K562 (cell line): Measurements from ENCODE around the gene OPA3. TPM values are rescaled to one million over a fixed set of nuclear protein-coding genes. Genes with fewer than 3 reads are reported as not detected.

Experiments used
- ADNP ChIP-seq: fragments of 200-800 bp; sonication (Bioruptor generic); IDR thresholded peaks from 2 replicates; pipeline ENCODE4 v1.6.1; 2016; ENCODE audit warnings: missing genetic modification characterization, missing compliant biosample characterization
- CBFA2T2 ChIP-seq: fragments of 450-650 bp; conservative IDR thresholded peaks from 2 replicates; pipeline ENCODE4 v1.6.1; 2017; ENCODE audit warnings: mild to moderate bottlenecking
- CEBPZ ChIP-seq: fragments of 150-350 bp; IDR thresholded peaks from 2 replicates; pipeline ENCODE4 v1.6.1; 2014; ENCODE audit warnings: low read depth, mild to moderate bottlenecking, low read length, borderline replicate concordance
- CHD2 ChIP-seq: IDR thresholded peaks from 2 replicates; pipeline ENCODE4 v1.6.1; 2011; ENCODE audit warnings: low read depth, low read length
- EP400 ChIP-seq: fragments of 450-650 bp; IDR thresholded peaks from 2 replicates; pipeline ENCODE4 v1.6.1; 2017; ENCODE audit warnings: antibody characterized with exemption, mild to moderate bottlenecking, moderate library complexity
- FOSL1 ChIP-seq: fragments of 200-800 bp; sonication (Bioruptor generic); conservative IDR thresholded peaks from 2 replicates; pipeline ENCODE4 v1.6.1; 2016; ENCODE audit warnings: missing genetic modification characterization, missing compliant biosample characterization
- FOXP4 ChIP-seq: sonication (generic); formaldehyde crosslinking; IDR thresholded peaks from 2 replicates; pipeline ENCODE4 v1.8.0; 2022; ENCODE audit warnings: mild to moderate bottlenecking, missing genetic modification reagents, borderline replicate concordance
- GATA2 ChIP-seq: sonication (generic); formaldehyde crosslinking; IDR thresholded peaks from 2 replicates; pipeline ENCODE4 v1.4.0; 2020; ENCODE audit warnings: mild to moderate bottlenecking, missing genetic modification reagents
- L3MBTL2 ChIP-seq: fragments of 450-650 bp; IDR thresholded peaks from 2 replicates; pipeline ENCODE4 v1.6.1; 2016; ENCODE audit warnings: mild to moderate bottlenecking, moderate library complexity
- MCM7 ChIP-seq, 2 experiments: fragments of 450-650 bp; IDR thresholded peaks; 2 replicates each; pipeline ENCODE4 v1.6.1; 2016 to 2018
- MYBL2 ChIP-seq, 2 experiments: fragments of 450-650 bp in 1 of 2; sonication (generic) in 1 of 2; formaldehyde crosslinking in 1 of 2; IDR thresholded peaks; 2 replicates each; pipeline versions ENCODE4 v1.6.1 to v1.8.1; 2017 to 2022; ENCODE audit warnings: borderline replicate concordance in 1 of 2, inconsistent platforms in 1 of 2, low read depth in 1 of 2, mild to moderate bottlenecking in 1 of 2, missing genetic modification reagents in 1 of 2, moderate library complexity in 1 of 2
- PTBP1 ChIP-seq: fragments of 200-400 bp; formaldehyde crosslinking; IDR thresholded peaks from 2 replicates; pipeline ENCODE4 v1.6.1; 2017; ENCODE audit warnings: low read depth, low read length
- RAD21 ChIP-seq, 2 experiments: fragments of 250-450 bp in 1 of 2; fragments of 450-650 bp in 1 of 2; sonication (Bioruptor Pico) in 1 of 2; formaldehyde crosslinking in 1 of 2; IDR thresholded peaks in 1 of 2; conservative IDR thresholded peaks in 1 of 2; 2 replicates each; pipeline versions ENCODE4 v1.4.0 to v1.8.0; 2020 to 2022; ENCODE audit warnings: mild to moderate bottlenecking in 2 of 2, moderate library complexity in 1 of 2
- SIN3B ChIP-seq: fragments of 450-650 bp; IDR thresholded peaks from 2 replicates; pipeline ENCODE4 v1.6.1; 2017; ENCODE audit warnings: low read depth, mild to moderate bottlenecking, moderate library complexity
- SMARCA5 ChIP-seq: fragments of 450-650 bp; IDR thresholded peaks from 2 replicates; pipeline ENCODE4 v1.6.1; 2016
- THRAP3 ChIP-seq: fragments of 450-650 bp; IDR thresholded peaks from 2 replicates; pipeline ENCODE4 v1.6.1; 2016; ENCODE audit warnings: mild to moderate bottlenecking, inconsistent platforms, borderline replicate concordance
- U2AF1 ChIP-seq: fragments of 200-400 bp; formaldehyde crosslinking; optimal IDR thresholded peaks from 2 replicates; pipeline ENCODE3; 2017; ENCODE audit warnings: mild to moderate bottlenecking, low read depth, low read length, moderate library complexity
- U2AF2 ChIP-seq: fragments of 200-400 bp; formaldehyde crosslinking; optimal IDR thresholded peaks from 2 replicates; pipeline ENCODE3; 2017; ENCODE audit warnings: low read depth, mild to moderate bottlenecking, low read length
- XRCC5 ChIP-seq: fragments of 200-400 bp; formaldehyde crosslinking; IDR thresholded peaks from 2 replicates; pipeline ENCODE4 v1.6.1; 2017; ENCODE audit warnings: low read depth, mild to moderate bottlenecking, low read length
- ZNF121 ChIP-seq: sonication (generic); formaldehyde crosslinking; conservative IDR thresholded peaks from 2 replicates; pipeline ENCODE4 v1.8.0; 2022; ENCODE audit warnings: missing genetic modification reagents
- ZNF224 ChIP-seq: sonication (generic); formaldehyde crosslinking; IDR thresholded peaks from 2 replicates; pipeline ENCODE4 v1.8.0; 2022; ENCODE audit warnings: mild to moderate bottlenecking, missing genetic modification reagents
- ZNF24 ChIP-seq: fragments of 450-650 bp; IDR thresholded peaks from 2 replicates; pipeline ENCODE4 v1.6.1; 2016
- ZNF766 ChIP-seq: fragments of 200-800 bp; sonication (Bioruptor generic); conservative IDR thresholded peaks from 2 replicates; pipeline ENCODE4 v1.6.1; 2016; ENCODE audit warnings: missing genetic modification characterization, missing compliant biosample characterization
- ZNF778 ChIP-seq: fragments of 450-650 bp; formaldehyde crosslinking; IDR thresholded peaks from 2 replicates; pipeline ENCODE4 v1.4.0; 2020; ENCODE audit warnings: mild to moderate bottlenecking, moderate library complexity
- polyA plus RNA-seq, 8 experiments: library from polyadenylated mRNA; depleted of rRNA in 4 of 8; stranded (reverse) in 5 of 8; unstranded in 3 of 8; fragments of >200 nt; fragmentation: Nextera tagmentation in 2 of 8; fragmentation: Illumina TruSeq in 1 of 8; extraction: Ambion mirVana in 2 of 8; extraction: Trizol in 1 of 8; gene quantifications; 2 replicates each; pipeline versions ENCODE4 v1.2.1 to v1.2.3, GENCODE V29; 2011 to 2014; ENCODE audit warnings: inconsistent platforms in 1 of 8, missing spikeins in 1 of 8
- total RNA-seq, 7 experiments: library from RNA; depleted of rRNA in 6 of 7; stranded (reverse); fragments of >200 nt in 6 of 7; fragmentation: Illumina TruSeq in 2 of 7; extraction: Trizol in 2 of 7; gene quantifications; 2 replicates each; pipeline versions ENCODE4 v1.2.1 to v1.2.3, GENCODE V29; 2011 to 2021; ENCODE audit warnings: low replicate concordance in 1 of 7

Gene OPA3
- total and polyA plus RNA-seq, 9 of the 15 experiments (the other 6 are each of a cell fraction or from before 2014, with no cell fraction given), result 1.4 to 18.8 (median 9.0) TPM

GRCh38 chr19:45492137-45492626 lies 92.4 kb downstream of the OPA3 start (continued):
- TF ChIP-seq FOXP4 (no peak), SMARCA5 (peak; percentile 64), CHD2 (no peak), ZNF224 (no peak), L3MBTL2 (no peak), ADNP (peak; percentile 15; the same call in 1 of the 2 replicates), MCM7 (IDR thresholded peaks at IDR 0.05) (no peak), XRCC5 (no peak), ZNF24 (no peak), GATA2 (CRISPR knock-in tag) (no peak), CBFA2T2 (no peak), ZNF766 (CRISPR knock-in tag) (no peak), THRAP3 (no peak), U2AF1 (no peak), FOSL1 (tag) (0 out of 2 replicates have a peak, but pooled peaks have one; percentile 2), ZNF121 (peak; percentile 100), EP400 (no peak), MYBL2 (IDR thresholded peaks at IDR 0.05; ENCODE audit: low read depth) (no peak), MYBL2 (CRISPR knock-in tag; IDR thresholded peaks at IDR 0.05; ENCODE audit: borderline replicate concordance) (no peak), ZNF778 (CRISPR knock-in tag) (no peak), SIN3B (no peak), RAD21 (CRISPR knock-in tag; conservative IDR thresholded peaks at IDR 0.05 in 1 of 2, IDR thresholded peaks at IDR 0.05 in 1 of 2) (no peak), PTBP1 (0 out of 2 replicates have a peak, but pooled peaks have one; percentile 26), CEBPZ (no peak), U2AF2 (no peak)
